Measurements from ENCODE around the gene MAP3K3.

MAP3K3 gene

GRCh38 chr17:63701868-63702720 is 79.9 kb downstream of the MAP3K3 start:
- CTCF ChIA-PET = interaction anchor here (0.5 to 1.1 kb wide), 3 partner anchors 9 to 1435 kb away, joined by 3 read pairs; partner anchors contain the start of gene RGS9
- DNase-seq (ENCODE audit: extremely low spot score) = no peak
- TF ChIP-seq FOXA1 (IDR thresholded peaks at IDR 0.05) = no peak
- no peak for TF ChIP-seq SUZ12 (IDR thresholded peaks at IDR 0.05)
- no peak for TF ChIP-seq NFRKB (IDR thresholded peaks at IDR 0.05)
- TF ChIP-seq CTBP1 (IDR thresholded peaks at IDR 0.05; ENCODE audit: borderline replicate concordance) = no peak
- TF ChIP-seq BHLHE40 (IDR thresholded peaks at IDR 0.05; ENCODE audit: borderline replicate concordance) = no peak
- TF ChIP-seq SP1 (IDR thresholded peaks at IDR 0.05) = no peak
- TF ChIP-seq ARNT (IDR thresholded peaks at IDR 0.05) = no peak
- no peak for TF ChIP-seq HDGF (IDR thresholded peaks at IDR 0.05; ENCODE audit: borderline replicate concordance)
- no peak for TF ChIP-seq ELF4 (IDR thresholded peaks at IDR 0.05)
- no peak for TF ChIP-seq TARDBP (IDR thresholded peaks at IDR 0.05)
- TF ChIP-seq FOXM1 (IDR thresholded peaks at IDR 0.05; ENCODE audit: borderline replicate concordance) = no peak
- no peak for TF ChIP-seq FOXK2 (IDR thresholded peaks at IDR 0.05)
- TF ChIP-seq LEF1 (IDR thresholded peaks at IDR 0.05; ENCODE audit: borderline replicate concordance) = no peak
- TF ChIP-seq PKNOX1 (IDR thresholded peaks at IDR 0.05) = no peak
- TF ChIP-seq L3MBTL2 (conservative IDR thresholded peaks at IDR 0.05) = no peak
- TF ChIP-seq ZNF384 (IDR thresholded peaks at IDR 0.05) = no peak
- POLR2A ChIA-PET = interaction anchor here (1.2 to 3.6 kb wide), 4 partner anchors 8 to 80 kb away, joined by 3 to 17 read pairs (median 4); partner anchors contain the start of genes CCDC47, DDX42 and MAP3K3

- DNase-seq (ENCODE audit: extremely low spot score) = no peak
- POLR2A ChIA-PET = interaction anchor here (1.2 to 3.6 kb wide), 3 partner anchors 38 to 81 kb away, joined by 3 to 17 read pairs (median 4); partner anchors contain the start of genes CCDC47, DDX42 and MAP3K3
- no peak for TF ChIP-seq SP1 (IDR thresholded peaks at IDR 0.05)
- TF ChIP-seq L3MBTL2 (conservative IDR thresholded peaks at IDR 0.05) = no peak
- TF ChIP-seq ELF4 (IDR thresholded peaks at IDR 0.05) = no peak
- TF ChIP-seq TARDBP (IDR thresholded peaks at IDR 0.05) = no peak
- TF ChIP-seq HDGF (IDR thresholded peaks at IDR 0.05; ENCODE audit: borderline replicate concordance) = no peak
- TF ChIP-seq FOXK2 (IDR thresholded peaks at IDR 0.05) = no peak
- TF ChIP-seq LEF1 (IDR thresholded peaks at IDR 0.05; ENCODE audit: borderline replicate concordance) = no peak
- TF ChIP-seq FOXA1 (IDR thresholded peaks at IDR 0.05) = no peak
- no peak for TF ChIP-seq FOXM1 (IDR thresholded peaks at IDR 0.05; ENCODE audit: borderline replicate concordance)
- TF ChIP-seq CTBP1 (IDR thresholded peaks at IDR 0.05; ENCODE audit: borderline replicate concordance) = no peak
- no peak for TF ChIP-seq PKNOX1 (IDR thresholded peaks at IDR 0.05)
- TF ChIP-seq NFRKB (IDR thresholded peaks at IDR 0.05) = no peak
- CTCF ChIA-PET = interaction anchor here (0.5 kb wide), 1 partner anchor 1435 kb away, joined by 3 read pairs; the partner anchor contains the start of gene RGS9
Measured at GRCh38 chr17:63702721-63703015, 80.5 kb downstream of the MAP3K3 start.

GRCh38 chr17:63703029-63703428 is 80.8 kb downstream of the MAP3K3 start:
- ChIA-PET CTCF (interaction anchor here (0.5 kb wide), 1 partner anchor 1434 kb away, joined by 3 read pairs; the partner anchor contains the start of gene RGS9), POLR2A (interaction anchor here (1.2 to 3.6 kb wide), 4 partner anchors 38 to 81 kb away, joined by 3 to 17 read pairs (median 4); partner anchors contain the start of genes CCDC47, DDX42 and MAP3K3)
- no peak for TF ChIP-seq HDGF (IDR thresholded peaks at IDR 0.05; ENCODE audit: borderline replicate concordance)
- no peak for TF ChIP-seq FOXM1 (IDR thresholded peaks at IDR 0.05; ENCODE audit: borderline replicate concordance)
- TF ChIP-seq NFRKB (IDR thresholded peaks at IDR 0.05) = no peak
- no peak for TF ChIP-seq L3MBTL2 (conservative IDR thresholded peaks at IDR 0.05)
- TF ChIP-seq SP1 (IDR thresholded peaks at IDR 0.05) = no peak
- no peak for TF ChIP-seq PKNOX1 (IDR thresholded peaks at IDR 0.05)
- TF ChIP-seq LEF1 (IDR thresholded peaks at IDR 0.05; ENCODE audit: borderline replicate concordance) = no peak
- TF ChIP-seq TARDBP (IDR thresholded peaks at IDR 0.05) = no peak
- TF ChIP-seq ELF4 (IDR thresholded peaks at IDR 0.05) = no peak
- DNase-seq (ENCODE audit: extremely low spot score) = no peak

- no peak for TF ChIP-seq BHLHE40 (IDR thresholded peaks at IDR 0.05; ENCODE audit: borderline replicate concordance)
- TF ChIP-seq L3MBTL2 (conservative IDR thresholded peaks at IDR 0.05) = no peak
- no peak for TF ChIP-seq NFRKB (IDR thresholded peaks at IDR 0.05)
- TF ChIP-seq FOXM1 (IDR thresholded peaks at IDR 0.05; ENCODE audit: borderline replicate concordance) = no peak
- TF ChIP-seq LEF1 (IDR thresholded peaks at IDR 0.05; ENCODE audit: borderline replicate concordance) = no peak
- no peak for TF ChIP-seq ELF4 (IDR thresholded peaks at IDR 0.05)
- no peak for TF ChIP-seq HDGF (IDR thresholded peaks at IDR 0.05; ENCODE audit: borderline replicate concordance)
- TF ChIP-seq SP1 (IDR thresholded peaks at IDR 0.05) = no peak
- TF ChIP-seq PKNOX1 (IDR thresholded peaks at IDR 0.05) = no peak
- TF ChIP-seq FOXK2 (IDR thresholded peaks at IDR 0.05) = no peak
- no peak for TF ChIP-seq ARNT (IDR thresholded peaks at IDR 0.05)
- no peak for TF ChIP-seq ZNF384 (IDR thresholded peaks at IDR 0.05)
- TF ChIP-seq TARDBP (IDR thresholded peaks at IDR 0.05) = no peak
- TF ChIP-seq CTBP1 (IDR thresholded peaks at IDR 0.05; ENCODE audit: borderline replicate concordance) = no peak
- no peak for TF ChIP-seq SUZ12 (IDR thresholded peaks at IDR 0.05)
- no peak for DNase-seq (ENCODE audit: extremely low spot score)
- ChIA-PET CTCF (no interaction called here), POLR2A (interaction anchor here (1.2 to 1.4 kb wide), 3 partner anchors 37 to 82 kb away, joined by 3 to 4 read pairs (median 3); partner anchors contain the start of genes CCDC47, DDX42 and MAP3K3)
Measured at GRCh38 chr17:63703556-63704258, 81.5 kb downstream of the MAP3K3 start.

Data from HEK293T (cell line).